PC-3 (cell line): ENCODE results near the gene AGO3.

Experiments used
- CTCF ChIP-seq: fragments of 300-600 bp; sonication (generic); conservative IDR thresholded peaks from 2 replicates; pipeline ENCODE4 v1.5.1; 2017; ENCODE audit warnings: antibody characterized with exemption, low read depth, mild to moderate bottlenecking, low read length
- EZH2 ChIP-seq: fragments of 300-600 bp; sonication (generic); IDR thresholded peaks from one replicate; pipeline ENCODE4 v1.6.1; 2017; ENCODE audit warnings: antibody characterized with exemption, mild to moderate bottlenecking, low read length; ENCODE audit not compliant: unreplicated experiment
- EZH2phosphoT487 ChIP-seq: fragments of 300-600 bp; sonication (generic); IDR thresholded peaks from 2 replicates; pipeline ENCODE4 v1.6.1; 2018; ENCODE audit warnings: mild to moderate bottlenecking, antibody characterized with exemption, low read length, borderline replicate concordance

DNA sequence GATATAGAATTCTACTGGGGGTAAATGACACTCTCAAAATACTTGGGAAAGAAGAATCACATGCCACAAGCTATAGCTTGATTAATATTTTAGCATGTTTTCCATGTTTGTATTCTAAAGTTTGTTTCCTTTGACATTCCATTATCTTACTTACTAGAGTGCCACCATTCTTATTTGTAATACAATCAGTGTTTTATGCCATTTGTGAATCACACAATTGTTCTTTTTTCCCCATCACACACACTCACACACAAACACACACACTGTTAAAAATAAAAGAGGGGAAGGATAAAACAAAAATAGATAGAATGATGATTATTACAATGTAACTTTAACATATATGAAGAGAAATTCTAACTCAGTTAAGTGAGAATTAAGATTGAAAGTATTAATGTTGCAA, 137.0 kb downstream of the AGO3 start:
- TF ChIP-seq EZH2 (no peak), CTCF (no peak), EZH2phosphoT487 (no peak)
